ENCODE results near the gene LYPD1. TPM values are rescaled to one million over a fixed set of nuclear protein-coding genes. Genes with fewer than 3 reads are reported as not detected.

The LYPD1 gene
- total and polyA plus RNA-seq, 2 experiments from 2014 or later: 1.5 to 4.2 TPM

- H3K4me3 ChIP-seq: no peak overlapping the region
- DNase-seq (ENCODE audit: low spot score): no peak
- H3K36me3 Mint-ChIP-seq (ENCODE audit: low read depth): no peaks in the 10 kb centered on the region
- no peaks in the 10 kb centered on the region for H4K20me1 ChIP-seq (replicated peaks; ENCODE audit: insufficient read depth)
- no peak overlapping the region for H3K27ac Mint-ChIP-seq
- H3K9me2 ChIP-seq (ENCODE audit: insufficient read depth): peaks cover 16% of the 10 kb centered on the region; the same call in 1 of the 2 replicates
- H3K4me3 Mint-ChIP-seq: no peak overlapping the region
- no peaks in the 10 kb centered on the region for H3K9me3 Mint-ChIP-seq
- H3K27ac ChIP-seq (ENCODE audit: low read depth): no peak overlapping the region
- no peak for TF ChIP-seq ZNF331 (CRISPR knock-in tag; IDR thresholded peaks at IDR 0.05; ENCODE audit: low read depth)
- TF ChIP-seq EZH2phosphoT487 (IDR thresholded peaks at IDR 0.05; ENCODE audit: unreplicated experiment): no peak
- no peak for TF ChIP-seq ZNF462 (CRISPR knock-in tag; IDR thresholded peaks at IDR 0.05)
- no peak overlapping the region for H2AFZ ChIP-seq
- H3K4me2 ChIP-seq: no peak overlapping the region
- no peaks in the 10 kb centered on the region for H3F3A ChIP-seq (replicated peaks; ENCODE audit: low read depth)
- H3K27me3 ChIP-seq (ENCODE audit: insufficient read depth): no peaks in the 10 kb centered on the region
- no peak for ATAC-seq
- H3K36me3 ChIP-seq (ENCODE audit: insufficient read depth): no peaks in the 10 kb centered on the region
- peaks cover 4% of the 10 kb centered on the region for H3K27me3 Mint-ChIP-seq (ENCODE audit: insufficient read depth, low read depth, poor library complexity)
- H3K4me1 ChIP-seq (ENCODE audit: insufficient read depth): peaks cover 6% of the 10 kb centered on the region
- no peaks in the 10 kb centered on the region for H3K79me2 ChIP-seq (replicated peaks; ENCODE audit: insufficient read depth)
- peaks cover 21% of the 10 kb centered on the region for H3K4me1 Mint-ChIP-seq
Measured at GRCh38 chr2:132606649-132607048, 63.4 kb downstream of the LYPD1 start.

- Mint-ChIP-seq H3K27ac (no peak overlapping the region), H3K36me3 (ENCODE audit: low read depth) (no peaks in the 10 kb centered on the region)
- TF ChIP-seq EZH2 (IDR thresholded peaks at IDR 0.05; ENCODE audit: low read depth, unreplicated experiment): no peak
- no peak for TF ChIP-seq REST (IDR thresholded peaks at IDR 0.05; ENCODE audit: unreplicated experiment)
- no peak for TF ChIP-seq ZNF331 (CRISPR knock-in tag; IDR thresholded peaks at IDR 0.05; ENCODE audit: low read depth)
- TF ChIP-seq NANOG (IDR thresholded peaks at IDR 0.05; ENCODE audit: borderline replicate concordance): no peak
- TF ChIP-seq ETS1 (IDR thresholded peaks at IDR 0.05): no peak
- TF ChIP-seq POLR2AphosphoS5 (IDR thresholded peaks at IDR 0.05; ENCODE audit: low read depth): no peak
Measured at GRCh38 chr2:132605236-132606180, 64.5 kb downstream of the LYPD1 start.

More at GRCh38 chr2:132605236-132606180, 64.5 kb downstream of the LYPD1 start:
- peaks cover 4% of the 10 kb centered on the region for H3K27me3 Mint-ChIP-seq (ENCODE audit: insufficient read depth, low read depth, poor library complexity)
- Histone ChIP-seq H3K36me3 (ENCODE audit: insufficient read depth) (no peaks in the 10 kb centered on the region), H3K27me3 (ENCODE audit: insufficient read depth) (no peaks in the 10 kb centered on the region), H3K79me2 (replicated peaks; ENCODE audit: insufficient read depth) (no peaks in the 10 kb centered on the region), H4K20me1 (replicated peaks; ENCODE audit: insufficient read depth) (no peaks in the 10 kb centered on the region), H3K4me1 (ENCODE audit: insufficient read depth) (peaks cover 6% of the 10 kb centered on the region), H3K9me2 (ENCODE audit: insufficient read depth) (0 out of 2 replicates have a peak, but pooled peaks cover 9% of the 10 kb centered on the region), H3F3A (replicated peaks; ENCODE audit: low read depth) (no peaks in the 10 kb centered on the region), H2AFZ (peak overlapping the region; percentile 43; the same call in 1 of the 2 replicates), H3K4me3 (no peak overlapping the region), H3K4me2 (peak overlapping the region; percentile 41; the same call in 1 of the 2 replicates), H3K27ac (ENCODE audit: low read depth) (no peak overlapping the region)
- peaks cover 19% of the 10 kb centered on the region for H3K4me1 Mint-ChIP-seq
- no peak overlapping the region for H3K4me3 Mint-ChIP-seq
- ATAC-seq (peak; percentile 63), DNase-seq (ENCODE audit: low spot score) (peak; percentile 32)
- no peaks in the 10 kb centered on the region for H3K9me3 Mint-ChIP-seq
